GM12878 (cell line): ENCODE results near the gene TMED1. TPM values are rescaled to one million over a fixed set of nuclear protein-coding genes. Genes with fewer than 3 reads are reported as not detected.

ENCODE experiments used
- ATAC-seq: fragments of 200-7000 bp; cut with Tn5 transposase; 3 replicates; pipeline ENCODE4 v1.9.1; 2020; ENCODE audit warnings: mild to moderate bottlenecking, moderate library complexity
- BruUV-seq: library from RNA; stranded (reverse); fragments of 400-500 nt; replicated peaks from 2 replicates; lab custom pipeline; 2021; lab: Mats Ljungman, UMichigan
- CTCF ChIA-PET: fragments of 300-600 bp; sonication (Branson Sonifier 250); formaldehyde crosslinking; extraction: SDS; loops from one replicate; lab custom pipeline; 2021; ENCODE audit warnings: inconsistent platforms; lab: Yijun Ruan, JAX
- POLR2A ChIA-PET: fragments of 350-600 bp; formaldehyde crosslinking; extraction: SDS; loops from one replicate; lab custom pipeline; 2021; ENCODE audit warnings: inconsistent platforms; lab: Charles Lee
- RAD21 ChIA-PET: fragments of 300-600 bp; sonication (Branson Sonifier 250); formaldehyde crosslinking; loops from one replicate; lab custom pipeline; 2023; ENCODE audit warnings: antibody characterized with exemption; ENCODE audit not compliant: unreplicated experiment; lab: Charles Lee
- SMC1A ChIA-PET: fragments of 300-600 bp; sonication (Branson Sonifier 250); formaldehyde crosslinking; loops from one replicate; lab custom pipeline; 2023; ENCODE audit not compliant: unreplicated experiment, uncharacterized antibody; lab: Charles Lee
- DNase-seq: peaks from one replicate; pipeline ENCODE4 v3.0.0-alpha.2; 2011; ENCODE audit warnings: low read depth, low spot score
- FAIRE-seq: peaks from 3 replicates; lab custom pipeline; 2011; peaks lifted over from hg19 to GRCh38; lab: Jason Lieb, UNC
- H2AFZ ChIP-seq: 2 replicates; pipeline ENCODE4 v1.6.0; 2011; ENCODE audit warnings: low read depth, low read length, control low read depth; ENCODE audit not compliant: control insufficient read depth
- H3K27ac ChIP-seq: 2 replicates; pipeline ENCODE4 v1.5.1; 2011; ENCODE audit warnings: control low read depth; ENCODE audit not compliant: control insufficient read depth, insufficient read depth
- H3K27me3 ChIP-seq, 2 experiments: replicated peaks in 1 of 2; 2 replicates each; pipeline versions ENCODE4 v1.6.0 to v1.6.1; 2011; ENCODE audit warnings: low read length in 1 of 2; ENCODE audit not compliant: control insufficient read depth in 2 of 2, insufficient read depth in 2 of 2
- H3K36me3 ChIP-seq, 2 experiments: 2 replicates each; pipeline ENCODE4 v1.5.1; 2011; ENCODE audit warnings: low read length in 1 of 2; ENCODE audit not compliant: control insufficient read depth in 2 of 2, insufficient read depth in 2 of 2
- H3K4me1 ChIP-seq: 2 replicates; pipeline ENCODE4 v1.6.1; 2011; ENCODE audit warnings: mild to moderate bottlenecking, low read length, moderate library complexity, mixed read lengths; ENCODE audit not compliant: control insufficient read depth, insufficient read depth
- H3K4me2 ChIP-seq: 2 replicates; pipeline ENCODE4 v1.6.0; 2011; ENCODE audit warnings: control low read depth; ENCODE audit not compliant: control insufficient read depth, insufficient read depth
- H3K4me3 ChIP-seq: fragments of 200-600 bp; sonication (generic); 2 replicates; pipeline ENCODE4 v1.5.1; 2016
- H3K79me2 ChIP-seq: 2 replicates; pipeline ENCODE4 v1.6.0; 2011; ENCODE audit warnings: low read length; ENCODE audit not compliant: control insufficient read depth, insufficient read depth
- H3K9ac ChIP-seq: 2 replicates; pipeline ENCODE4 v1.8.0; 2011; ENCODE audit warnings: low read length, control low read depth, mixed read lengths; ENCODE audit not compliant: control insufficient read depth, insufficient read depth
- H3K9me3 ChIP-seq: replicated peaks from 3 replicates; pipeline ENCODE4 v1.5.1; 2011; ENCODE audit warnings: mild to moderate bottlenecking, low read length; ENCODE audit not compliant: control insufficient read depth, insufficient read depth
- H4K20me1 ChIP-seq: 2 replicates; pipeline ENCODE4 v1.6.0; 2011; ENCODE audit not compliant: control insufficient read depth, insufficient read depth
- CBFB ChIP-seq: IDR thresholded peaks from 2 replicates; pipeline ENCODE4 v1.6.1; 2016; ENCODE audit warnings: antibody characterized with exemption, low read depth
- LARP7 ChIP-seq: fragments of 450-650 bp; IDR thresholded peaks from 2 replicates; pipeline ENCODE4 v1.6.1; 2017; ENCODE audit warnings: mild to moderate bottlenecking
- MXI1 ChIP-seq: fragments of 150-350 bp; IDR thresholded peaks from 2 replicates; pipeline ENCODE4 v1.6.1; 2011; ENCODE audit warnings: low read depth, mild to moderate bottlenecking, inconsistent platforms, low read length, improper control_type of control experiment
- PRDM15 ChIP-seq: fragments of 450-650 bp; formaldehyde crosslinking; IDR thresholded peaks from 2 replicates; pipeline ENCODE4 v1.4.0; 2020; ENCODE audit warnings: mild to moderate bottlenecking, moderate library complexity
- RAD21 ChIP-seq: IDR thresholded peaks from 2 replicates; pipeline ENCODE4 v1.6.1; 2011; ENCODE audit warnings: mild to moderate bottlenecking, low read depth, low read length, moderate library complexity; ENCODE audit not compliant: insufficient read depth
- TCF7 ChIP-seq: IDR thresholded peaks from 2 replicates; pipeline ENCODE4 v1.6.1; 2014; ENCODE audit warnings: antibody characterized with exemption, borderline replicate concordance
- WGBS: methylation state at CpG from one replicate; pipeline ENCODE4 v1.1.6; 2016; ENCODE audit warnings: low lambda C conversion rate; ENCODE audit not compliant: insufficient replicate concordance, insufficient coverage; ENCODE audit errors: missing lambda C conversion rate; 5-methylcytosine and 5-hydroxymethylcytosine counted together
- in situ Hi-C: fragments of 300-500 bp; cut with MboI; formaldehyde crosslinking; loops from 9 replicates; pipeline ENCODE4 v1.14.3; 2018; ENCODE audit warnings: mixed read lengths
- intact Hi-C: fragments of 100-400 bp; cut with micrococcal nuclease; formaldehyde crosslinking; loops from one replicate; pipeline ENCODE4 v1.14.2; 2022; ENCODE audit not compliant: unreplicated experiment
- polyA plus RNA-seq, 11 experiments: library from polyadenylated mRNA; depleted of rRNA in 4 of 11; unstranded in 6 of 11; stranded (reverse) in 5 of 11; fragments of >200 nt; fragmentation: Nextera tagmentation in 4 of 11; fragmentation: Illumina TruSeq in 1 of 11; extraction: Ambion mirVana in 4 of 11; extraction: Trizol in 1 of 11; gene quantifications; 1 replicate in 1 of 11; 2 replicates in 10 of 11; pipeline versions ENCODE4 v1.2.1 to v1.2.3, GENCODE V29; 2011 to 2016; ENCODE audit warnings: inconsistent platforms in 2 of 11, missing spikeins in 2 of 11, low read depth in 1 of 11
- total RNA-seq, 4 experiments: library from RNA; depleted of rRNA in 3 of 4; stranded (reverse); fragments of >200 nt in 3 of 4; fragmentation: Illumina TruSeq in 1 of 4; extraction: Trizol in 1 of 4; gene quantifications; 2 replicates each; pipeline versions ENCODE4 v1.2.1 to v1.2.3, GENCODE V29; 2013 to 2021

TMED1 gene
- total and polyA plus RNA-seq, 10 of the 15 experiments (the other 5 are each of a cell fraction or from before 2014, with no cell fraction given), result 0.60 to 23.1 (median 12.3) TPM

- no peaks in the 10 kb centered on the region for H3K36me3 ChIP-seq
- ChIA-PET POLR2A (interaction anchor here (0.6 to 4.6 kb wide), 4 partner anchors 10 to 299 kb away, joined by 3 to 34 read pairs (median 4); partner anchors contain the start of gene DNM2), SMC1A (interaction anchor here (0.7 to 6.9 kb wide), 4 partner anchors 12 to 160 kb away, joined by 3 to 102 read pairs (median 9); partner anchors contain the start of genes DNM2 and TMED1), CTCF (interaction anchor here (2.0 to 7.5 kb wide), 7 partner anchors 8 to 165 kb away, joined by 9 to 211 read pairs (median 41); partner anchors contain the start of genes C19orf38, DNM2, QTRT1 and TMED1), RAD21 (interaction anchor here (1.0 to 5.8 kb wide), 5 partner anchors 13 to 165 kb away, joined by 3 to 102 read pairs (median 8); partner anchors contain the start of genes DNM2, QTRT1 and TMED1)
- H3K4me2 ChIP-seq, result no peak overlapping the region
- H3K27ac ChIP-seq, result no peak overlapping the region
- no peak overlapping the region for H3K4me3 ChIP-seq
- WGBS, result 91% methylated on average over 10 of the region's 10 CpGs
- peaks cover 16% of the 10 kb centered on the region for H3K4me1 ChIP-seq
- ATAC-seq (no peak), DNase-seq (no peak), FAIRE-seq (no peak)
- no peaks in the 10 kb centered on the region for H3K9me3 ChIP-seq
- in situ Hi-C loops (no loop called here), intact Hi-C loops (no loop called here)
- no peaks in the 10 kb centered on the region for H4K20me1 ChIP-seq
- H2AFZ ChIP-seq, result no peak overlapping the region
- no peaks in the 10 kb centered on the region; the same call in 1 of the 2 replicates for H3K79me2 ChIP-seq
- H3K9ac ChIP-seq, result no peak overlapping the region
- no peaks in the 10 kb centered on the region for H3K27me3 ChIP-seq
- TF ChIP-seq LARP7 (no peak), MXI1 (no peak), PRDM15 (CRISPR knock-in tag) (no peak), RAD21 (no peak), TCF7 (no peak), CBFB (no peak)
- BruUV-seq, result no TSS peak
Measured at GRCh38 chr19:10866495-10866894, 30.5 kb upstream of the TMED1 start.
